CD8-positive, alpha-beta memory T cell (primary cell): ENCODE measurements around the gene GUCY2F. TPM values are rescaled to one million over a fixed set of nuclear protein-coding genes. Genes with fewer than 3 reads are reported as not detected.

ENCODE experiments used
- CTCF ChIA-PET: fragments of 350-600 bp; sonication (Branson Sonifier 250); formaldehyde crosslinking; loops from one replicate; lab custom pipeline; 2021; ENCODE audit warnings: antibody characterized with exemption; lab: Charles Lee
- POLR2A ChIA-PET: fragments of 350-600 bp; sonication (Branson Sonifier 250); formaldehyde crosslinking; loops from one replicate; lab custom pipeline; 2021; ENCODE audit warnings: antibody characterized with exemption; lab: Charles Lee
- DNase-seq, 5 donors: peaks; one replicate each; pipeline versions ENCODE4 v3.0.0 to v3.0.0-alpha.2; 2020 to 2022; ENCODE audit warnings: mixed read lengths in 1 of 5
- H3K27ac ChIP-seq: one replicate; pipeline ENCODE4 v1.7.0; 2013; ENCODE audit warnings: low read depth, mild to moderate bottlenecking, low read length, moderate library complexity
- H3K27me3 ChIP-seq: 2 replicates; pipeline ENCODE4 v1.7.0; 2013; ENCODE audit warnings: low read length, mild to moderate bottlenecking; ENCODE audit not compliant: insufficient read depth, poor library complexity, severe bottlenecking
- H3K36me3 ChIP-seq: 2 replicates; pipeline ENCODE4 v1.7.0; 2013; ENCODE audit warnings: mild to moderate bottlenecking, low read length, moderate library complexity; ENCODE audit not compliant: insufficient read depth
- H3K4me1 ChIP-seq: 2 replicates; pipeline ENCODE4 v1.7.0; 2013; ENCODE audit warnings: mild to moderate bottlenecking, low read length, moderate library complexity; ENCODE audit not compliant: insufficient read depth
- H3K4me3 ChIP-seq: 2 replicates; pipeline ENCODE4 v1.7.0; 2013; ENCODE audit warnings: mild to moderate bottlenecking, low read length
- H3K9me3 ChIP-seq: 2 replicates; pipeline ENCODE4 v1.7.0; 2013; ENCODE audit warnings: mild to moderate bottlenecking, low read length
- H3K27ac Mint-ChIP-seq, 8 donors: one replicate each; pipeline ENCODE4 v1.8.0; 2020 to 2021; ENCODE audit warnings: mixed read lengths in 8 of 8, mild to moderate bottlenecking in 6 of 8, inconsistent platforms in 3 of 8, moderate library complexity in 3 of 8
- H3K27me3 Mint-ChIP-seq, 2 donors: one replicate each; pipeline ENCODE4 v1.8.0; 2020 to 2021; ENCODE audit warnings: mixed read lengths in 2 of 2, mild to moderate bottlenecking in 1 of 2, moderate library complexity in 1 of 2
- H3K36me3 Mint-ChIP-seq, 3 donors: one replicate each; pipeline ENCODE4 v1.8.0; 2020 to 2021; ENCODE audit warnings: mixed read lengths in 3 of 3, inconsistent platforms in 1 of 3, mild to moderate bottlenecking in 1 of 3
- H3K4me1 Mint-ChIP-seq, 3 donors: one replicate each; pipeline ENCODE4 v1.8.0; 2020 to 2021; ENCODE audit warnings: mixed read lengths in 3 of 3, inconsistent platforms in 1 of 3, mild to moderate bottlenecking in 1 of 3
- H3K4me3 Mint-ChIP-seq, 7 donors: one replicate each; pipeline ENCODE4 v1.8.0; 2020 to 2021; ENCODE audit warnings: mixed read lengths in 7 of 7, mild to moderate bottlenecking in 6 of 7, moderate library complexity in 4 of 7, inconsistent platforms in 2 of 7
- H3K9me3 Mint-ChIP-seq, 5 donors: one replicate each; pipeline ENCODE4 v1.8.0; 2020 to 2022; ENCODE audit warnings: mixed read lengths in 5 of 5, mild to moderate bottlenecking in 3 of 5, moderate library complexity in 2 of 5, inconsistent platforms in 1 of 5
- polyA plus RNA-seq: library from polyadenylated mRNA; unstranded; fragments of 300-500 nt; fragmentation: Illumina TruSeq; gene quantifications from one replicate; pipeline ENCODE4 v1.2.3, GENCODE V29; 2021
- total RNA-seq, 2 experiments: library from RNA; stranded (reverse); gene quantifications; one replicate each; pipeline ENCODE4 v1.2.3, GENCODE V29; 2021

The GUCY2F gene
- total and polyA plus RNA-seq, 3 experiments from 2014 or later: not detected

- Mint-ChIP-seq H3K36me3 (no peaks in the 10 kb centered on the region), H3K4me3 (no peak overlapping the region), H3K27ac (no peak overlapping the region), H3K27me3 (peaks cover 0 to 9% of the 10 kb centered on the region in 2 donors), H3K4me1 (no peaks in the 10 kb centered on the region), H3K9me3 (peaks cover 0 to under 1% (median 0%) of the 10 kb centered on the region in 5 donors)
- Histone ChIP-seq H3K4me1 (no peaks in the 10 kb centered on the region), H3K36me3 (no peaks in the 10 kb centered on the region), H3K27ac (no peak overlapping the region), H3K27me3 (no peaks in the 10 kb centered on the region), H3K4me3 (no peak overlapping the region), H3K9me3 (no peaks in the 10 kb centered on the region)
- ChIA-PET CTCF (no interaction called here), POLR2A (no interaction called here)
- DNase-seq: no peak
Observed at GRCh38 chrX:109392895-109393294, 89.0 kb downstream of the GUCY2F start.

GRCh38 chrX:109390556-109390955 is 91.3 kb downstream of the GUCY2F start:
- peaks cover 0 to 11% of the 10 kb centered on the region in 2 donors for H3K27me3 Mint-ChIP-seq
- CTCF ChIA-PET: no interaction called here

GRCh38 chrX:109389917-109390316 is 92.0 kb downstream of the GUCY2F start:
- H3K4me3 Mint-ChIP-seq: no peak overlapping the region
- POLR2A ChIA-PET: no interaction called here
- Histone ChIP-seq H3K9me3 (no peaks in the 10 kb centered on the region), H3K27me3 (no peaks in the 10 kb centered on the region), H3K4me1 (no peaks in the 10 kb centered on the region), H3K4me3 (no peak overlapping the region), H3K36me3 (no peaks in the 10 kb centered on the region), H3K27ac (no peak overlapping the region)
- no peaks in the 10 kb centered on the region for H3K9me3 Mint-ChIP-seq
- DNase-seq: no peak
- H3K4me1 Mint-ChIP-seq: no peaks in the 10 kb centered on the region
- H3K36me3 Mint-ChIP-seq: no peaks in the 10 kb centered on the region
- CTCF ChIA-PET: no interaction called here
- H3K27me3 Mint-ChIP-seq: peaks cover 0 to 9% of the 10 kb centered on the region in 2 donors
- no peak overlapping the region for H3K27ac Mint-ChIP-seq

More at GRCh38 chrX:109390556-109390955, 91.3 kb downstream of the GUCY2F start:
- Histone ChIP-seq H3K4me1 (no peaks in the 10 kb centered on the region), H3K27ac (no peak overlapping the region), H3K9me3 (no peaks in the 10 kb centered on the region), H3K36me3 (no peaks in the 10 kb centered on the region), H3K27me3 (no peaks in the 10 kb centered on the region), H3K4me3 (no peak overlapping the region)
- no peaks in the 10 kb centered on the region for H3K4me1 Mint-ChIP-seq
- H3K36me3 Mint-ChIP-seq: no peaks in the 10 kb centered on the region
- DNase-seq: no peak
- POLR2A ChIA-PET: no interaction called here
- no peak overlapping the region for H3K4me3 Mint-ChIP-seq
- H3K27ac Mint-ChIP-seq: no peak overlapping the region
- no peaks in the 10 kb centered on the region for H3K9me3 Mint-ChIP-seq

- H3K36me3 Mint-ChIP-seq: no peaks in the 10 kb centered on the region
Observed at GRCh38 chrX:109384699-109385098, 97.2 kb downstream of the GUCY2F start.

GRCh38 chrX:109382332-109382731 is 99.6 kb downstream of the GUCY2F start:
- Histone ChIP-seq H3K36me3 (no peaks in the 10 kb centered on the region), H3K9me3 (no peaks in the 10 kb centered on the region), H3K4me3 (no peak overlapping the region), H3K27ac (no peak overlapping the region), H3K4me1 (no peaks in the 10 kb centered on the region), H3K27me3 (no peaks in the 10 kb centered on the region)
- ChIA-PET CTCF (no interaction called here), POLR2A (no interaction called here)
- H3K27ac Mint-ChIP-seq: no peak overlapping the region
- no peaks in the 10 kb centered on the region for H3K36me3 Mint-ChIP-seq
- no peaks in the 10 kb centered on the region for H3K9me3 Mint-ChIP-seq
- DNase-seq: no peak
- H3K27me3 Mint-ChIP-seq: peaks cover 0 to 3% of the 10 kb centered on the region in 2 donors
- no peaks in the 10 kb centered on the region for H3K4me1 Mint-ChIP-seq
- H3K4me3 Mint-ChIP-seq: no peak overlapping the region

More at GRCh38 chrX:109384699-109385098, 97.2 kb downstream of the GUCY2F start:
- no peaks in the 10 kb centered on the region for H3K4me1 Mint-ChIP-seq
- H3K27me3 Mint-ChIP-seq: peaks cover 0 to 6% of the 10 kb centered on the region in 2 donors
- no peaks in the 10 kb centered on the region for H3K27me3 ChIP-seq
- no peak overlapping the region for H3K4me3 Mint-ChIP-seq
- no peak overlapping the region for H3K4me3 ChIP-seq
- ChIA-PET POLR2A (no interaction called here), CTCF (no interaction called here)
- no peaks in the 10 kb centered on the region for H3K4me1 ChIP-seq
- no peak overlapping the region for H3K27ac ChIP-seq
- no peaks in the 10 kb centered on the region for H3K9me3 ChIP-seq
- no peak for DNase-seq
- H3K27ac Mint-ChIP-seq: no peak overlapping the region
- no peaks in the 10 kb centered on the region for H3K9me3 Mint-ChIP-seq
- H3K36me3 ChIP-seq: no peaks in the 10 kb centered on the region

- Mint-ChIP-seq H3K27me3 (no peaks in the 10 kb centered on the region), H3K4me3 (no peak overlapping the region), H3K4me1 (no peaks in the 10 kb centered on the region), H3K9me3 (no peaks in the 10 kb centered on the region), H3K27ac (no peak overlapping the region), H3K36me3 (no peaks in the 10 kb centered on the region)
- POLR2A ChIA-PET: no interaction called here
- Histone ChIP-seq H3K4me3 (no peak overlapping the region), H3K27ac (no peak overlapping the region), H3K9me3 (no peaks in the 10 kb centered on the region), H3K27me3 (no peaks in the 10 kb centered on the region), H3K4me1 (no peaks in the 10 kb centered on the region), H3K36me3 (no peaks in the 10 kb centered on the region)
- CTCF ChIA-PET: no interaction called here
- DNase-seq: no peak
Observed at GRCh38 chrX:109378281-109378680, 103.6 kb downstream of the GUCY2F start.

- no peaks in the 10 kb centered on the region for H3K9me3 ChIP-seq
- Mint-ChIP-seq H3K27ac (no peak overlapping the region), H3K4me3 (no peak overlapping the region), H3K27me3 (no peaks in the 10 kb centered on the region), H3K36me3 (no peaks in the 10 kb centered on the region), H3K4me1 (no peaks in the 10 kb centered on the region), H3K9me3 (no peaks in the 10 kb centered on the region)
- no peak for DNase-seq
- H3K4me3 ChIP-seq: no peak overlapping the region
- no peaks in the 10 kb centered on the region for H3K4me1 ChIP-seq
- H3K36me3 ChIP-seq: no peaks in the 10 kb centered on the region
- ChIA-PET POLR2A (no interaction called here), CTCF (no interaction called here)
- H3K27me3 ChIP-seq: no peaks in the 10 kb centered on the region
- H3K27ac ChIP-seq: no peak overlapping the region
Observed at GRCh38 chrX:109374262-109374960, 107.5 kb downstream of the GUCY2F start.

GRCh38 chrX:109373468-109373867 is 108.4 kb downstream of the GUCY2F start:
- Histone ChIP-seq H3K27ac (no peak overlapping the region), H3K4me1 (no peaks in the 10 kb centered on the region), H3K27me3 (no peaks in the 10 kb centered on the region), H3K36me3 (no peaks in the 10 kb centered on the region), H3K9me3 (no peaks in the 10 kb centered on the region), H3K4me3 (no peak overlapping the region)
- no peaks in the 10 kb centered on the region for H3K9me3 Mint-ChIP-seq
- DNase-seq: no peak
- no peak overlapping the region for H3K4me3 Mint-ChIP-seq
- H3K27ac Mint-ChIP-seq: no peak overlapping the region
- H3K36me3 Mint-ChIP-seq: no peaks in the 10 kb centered on the region
- CTCF ChIA-PET: no interaction called here
- H3K27me3 Mint-ChIP-seq: no peaks in the 10 kb centered on the region
- POLR2A ChIA-PET: no interaction called here
- no peaks in the 10 kb centered on the region for H3K4me1 Mint-ChIP-seq
